Limb (tissue), 2 donors: ENCODE data around the gene ETNK2.

Experiments used
- DNase-seq, 2 donors: peaks; one replicate each; pipeline ENCODE4 v3.0.0-alpha.2; 2016; ENCODE audit errors: extremely low spot score in 2 of 2

The ETNK2 gene, protein sequence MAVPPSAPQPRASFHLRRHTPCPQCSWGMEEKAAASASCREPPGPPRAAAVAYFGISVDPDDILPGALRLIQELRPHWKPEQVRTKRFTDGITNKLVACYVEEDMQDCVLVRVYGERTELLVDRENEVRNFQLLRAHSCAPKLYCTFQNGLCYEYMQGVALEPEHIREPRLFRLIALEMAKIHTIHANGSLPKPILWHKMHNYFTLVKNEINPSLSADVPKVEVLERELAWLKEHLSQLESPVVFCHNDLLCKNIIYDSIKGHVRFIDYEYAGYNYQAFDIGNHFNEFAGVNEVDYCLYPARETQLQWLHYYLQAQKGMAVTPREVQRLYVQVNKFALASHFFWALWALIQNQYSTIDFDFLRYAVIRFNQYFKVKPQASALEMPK

DNA sequence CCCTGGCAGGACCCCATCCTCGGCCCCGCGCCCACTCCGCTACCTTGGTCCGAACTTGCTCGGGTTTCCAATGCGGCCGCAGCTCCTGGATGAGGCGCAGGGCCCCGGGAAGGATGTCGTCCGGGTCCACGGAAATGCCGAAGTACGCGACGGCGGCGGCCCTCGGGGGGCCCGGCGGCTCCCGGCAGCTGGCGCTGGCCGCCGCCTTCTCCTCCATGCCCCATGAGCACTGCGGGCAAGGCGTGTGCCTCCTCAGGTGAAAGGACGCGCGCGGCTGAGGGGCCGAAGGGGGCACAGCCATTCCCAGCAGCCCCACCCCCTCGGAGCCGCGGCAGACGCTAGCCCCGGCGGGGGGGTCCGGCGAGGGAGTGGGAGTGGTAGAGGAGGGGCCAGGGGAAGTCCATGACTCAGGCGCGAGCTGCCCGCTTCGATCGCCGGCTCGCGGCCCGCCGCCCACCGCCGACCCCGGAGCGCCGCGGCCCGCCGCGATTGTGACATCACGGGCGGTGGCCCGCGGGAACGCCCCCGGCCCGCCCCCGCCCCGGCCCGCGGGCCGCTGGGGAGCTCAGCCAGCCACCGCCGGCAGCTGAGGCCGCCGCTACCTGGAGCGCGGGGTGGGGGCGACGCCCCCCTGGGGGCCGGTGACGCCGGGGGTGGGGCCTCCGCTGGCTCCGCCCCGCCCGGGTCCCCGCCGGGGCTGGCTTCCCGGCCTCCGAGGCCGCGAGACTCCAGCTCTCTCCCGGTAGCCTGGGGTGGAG, at the start of gene ETNK2:
ETNK2 (minus strand) TSS at position 493 of the 758 bp plus-strand sequence; CDS start at position 301, 192 bp downstream.
- peak; percentile 51 to 87 for DNase-seq

DNA sequence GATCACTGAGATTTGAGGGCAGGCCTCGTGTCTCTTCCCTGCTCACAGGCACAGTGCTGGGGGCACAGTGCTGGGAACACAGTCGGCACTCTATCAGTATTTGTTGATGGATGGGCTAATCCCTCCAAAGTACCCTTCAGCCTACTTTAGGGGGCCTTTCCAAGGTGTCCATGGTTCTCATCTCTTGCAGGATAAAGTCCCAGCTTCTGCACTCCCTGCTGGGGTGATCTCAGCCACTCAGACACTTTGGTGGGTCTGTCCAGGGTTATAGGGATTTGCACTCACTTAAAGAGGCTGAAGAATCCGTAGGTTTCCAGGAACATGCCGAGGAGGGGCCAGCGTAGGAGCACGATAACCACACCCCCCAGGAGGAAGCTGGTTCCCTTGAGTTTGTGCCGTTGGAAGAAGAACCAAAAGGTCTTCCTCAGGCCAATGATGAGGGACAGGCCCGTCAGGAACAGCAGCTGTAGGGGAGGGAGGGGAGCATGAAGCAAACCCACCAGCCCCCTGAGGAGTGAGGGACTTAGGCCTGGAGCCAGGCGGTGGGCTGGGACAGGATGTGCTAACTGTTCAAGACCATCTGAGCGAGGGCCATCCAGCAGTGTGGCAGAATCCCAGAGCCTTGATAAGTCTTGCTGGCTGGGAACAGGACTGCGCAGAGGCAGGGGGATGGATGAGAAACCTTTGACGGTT, 49.6 kb upstream of the ETNK2 start:
- DNase-seq, result no peak

DNA sequence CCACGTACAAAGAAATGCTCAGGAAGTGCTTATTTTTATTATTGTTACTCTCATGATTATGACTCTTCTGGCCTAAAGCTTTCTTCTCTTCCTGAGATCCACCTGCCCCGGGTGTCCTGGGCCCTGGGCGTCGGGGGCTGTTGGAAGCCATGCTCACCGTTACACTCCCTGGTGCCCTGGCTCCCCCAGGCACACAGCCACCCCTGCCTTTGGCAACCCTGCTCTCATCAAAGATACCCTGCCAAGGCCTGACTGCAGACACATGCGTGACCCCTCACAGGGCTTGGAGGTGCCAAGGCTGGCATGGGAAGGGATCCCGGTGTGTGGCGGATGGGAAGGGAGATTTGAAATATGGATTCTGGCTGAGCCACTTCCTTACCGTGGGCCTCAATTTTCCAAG, 47.7 kb upstream of the ETNK2 start:
- no peak for DNase-seq

DNA sequence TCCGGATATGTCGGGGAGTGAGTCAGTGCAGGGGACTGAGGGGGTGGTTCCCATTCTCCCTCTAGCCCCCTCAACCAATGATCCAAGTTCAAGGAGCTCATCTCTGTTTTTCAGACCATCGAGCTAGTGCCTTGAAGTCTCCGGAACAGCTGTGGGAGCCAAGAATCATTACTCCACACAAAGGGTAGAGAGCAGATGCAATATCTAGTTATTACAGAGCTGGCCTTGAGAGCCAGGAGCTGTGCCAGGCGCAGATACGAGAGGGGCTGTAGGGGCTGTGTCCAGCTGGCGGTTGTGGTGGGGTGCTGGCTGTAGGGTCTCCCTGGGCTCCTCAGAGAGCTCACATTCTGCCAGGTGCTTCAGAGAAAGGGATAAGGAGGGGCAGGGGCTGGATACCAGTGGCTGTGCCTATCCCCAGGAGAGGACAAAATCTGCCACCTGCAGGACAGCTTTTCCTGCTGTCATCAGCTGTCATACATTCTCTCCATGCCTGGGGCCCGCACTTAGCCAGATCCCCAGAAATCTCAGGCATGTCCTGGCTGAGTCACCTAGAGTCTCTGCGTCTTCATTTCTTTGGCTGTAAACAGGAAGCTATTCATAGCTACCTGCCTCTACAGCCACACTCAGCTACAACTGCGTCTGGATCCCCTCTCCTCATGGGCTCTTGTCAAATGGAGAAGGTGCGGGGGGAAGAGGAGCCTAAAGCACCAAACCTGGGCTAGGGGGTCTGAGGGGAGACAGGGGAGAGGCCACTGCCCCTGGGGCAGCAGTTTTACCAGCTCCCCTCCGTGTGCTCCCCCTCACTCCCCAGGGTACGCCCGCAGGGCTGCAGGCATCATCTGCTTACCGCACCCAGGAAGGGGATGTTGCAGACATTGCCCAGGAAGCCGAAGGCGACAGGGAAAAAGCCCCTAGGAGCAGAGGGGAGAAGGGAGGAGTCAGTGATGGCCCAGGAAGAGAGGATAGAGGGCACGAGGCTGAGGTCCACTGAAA, 46.8 kb upstream of the ETNK2 start:
- DNase-seq, result peak in 1 of 2 donors; percentile 36

DNA sequence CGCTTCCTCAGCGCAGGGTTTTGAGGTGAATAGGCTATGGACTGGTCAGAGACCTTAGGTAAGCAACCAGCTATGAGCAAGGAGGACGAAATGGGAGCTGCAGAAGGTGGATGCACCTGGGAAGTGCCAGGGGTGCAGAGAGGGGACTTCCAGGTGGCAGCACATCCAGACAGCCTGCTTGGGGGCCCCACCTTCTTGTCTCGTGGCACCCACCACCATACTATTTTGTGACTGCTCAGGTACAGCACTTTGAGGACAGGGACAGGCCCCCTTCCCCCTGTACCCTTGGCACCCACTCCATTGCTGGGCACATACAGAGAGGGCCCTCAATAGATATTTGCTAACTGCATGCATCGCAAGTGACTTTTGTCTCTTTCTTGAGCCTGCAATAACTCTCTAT, 45.2 kb upstream of the ETNK2 start:
- no peak for DNase-seq

DNA sequence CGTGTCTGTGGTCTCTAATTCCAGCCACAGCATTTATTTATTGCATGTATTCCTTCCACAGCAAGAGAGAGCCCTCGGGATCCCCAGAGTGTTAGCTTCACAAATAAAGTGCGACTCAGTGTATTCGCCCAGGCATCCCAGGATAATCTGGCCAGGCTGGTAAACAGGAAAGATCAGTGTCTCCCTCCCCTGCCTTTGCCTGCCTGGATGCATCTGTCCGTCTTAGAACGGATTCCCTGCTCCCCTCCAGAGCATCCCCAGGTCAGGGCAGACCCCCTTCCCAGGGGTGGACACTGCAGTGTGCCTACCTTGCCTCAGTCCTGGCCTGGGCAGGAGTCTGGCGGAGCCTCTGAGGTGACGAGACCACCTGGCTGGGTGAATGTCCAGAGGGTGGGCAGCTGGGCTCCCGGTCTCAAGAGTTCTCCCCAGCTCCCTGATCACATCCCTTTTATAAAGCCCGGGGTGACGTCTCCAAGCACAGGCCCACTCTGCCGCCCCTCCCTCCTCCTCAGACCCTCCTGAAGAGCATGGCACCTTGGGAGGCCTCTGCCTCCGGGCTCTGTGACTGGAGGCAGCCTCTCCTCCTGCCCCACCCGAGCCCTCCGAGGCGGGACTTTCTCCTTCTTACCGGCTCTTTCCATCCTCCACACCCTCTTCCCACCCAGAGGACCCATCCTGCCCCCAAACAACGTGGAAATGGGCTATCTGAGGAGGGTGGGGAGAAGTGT, 44.4 kb upstream of the ETNK2 start, which contains the start of gene KISS1:
KISS1 (minus strand) TSS at position 424 of the 728 bp plus-strand sequence. CDS start 3,615 bp downstream, outside the sequence.
- no peak for DNase-seq

DNA sequence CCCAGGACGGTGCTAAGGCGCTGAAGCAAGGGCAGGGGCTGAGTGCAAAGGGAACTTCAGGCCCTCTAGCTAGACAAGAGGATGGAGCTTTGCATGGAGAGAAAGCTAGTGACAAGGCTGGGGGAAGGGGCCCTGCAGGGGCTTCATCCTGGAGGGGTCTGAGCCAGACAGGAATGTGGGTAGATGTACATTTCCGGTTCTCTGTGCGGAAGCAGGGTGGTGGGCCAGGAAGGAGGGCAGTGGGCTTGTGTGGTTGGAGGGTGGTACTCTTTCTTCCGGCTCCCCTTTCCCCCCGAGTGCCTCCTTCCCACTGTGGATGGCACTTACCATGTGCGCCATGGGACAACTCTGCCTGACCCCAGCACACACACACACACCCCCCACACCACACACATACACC, 42.9 kb upstream of the ETNK2 start:
- DNase-seq, result no peak

DNA sequence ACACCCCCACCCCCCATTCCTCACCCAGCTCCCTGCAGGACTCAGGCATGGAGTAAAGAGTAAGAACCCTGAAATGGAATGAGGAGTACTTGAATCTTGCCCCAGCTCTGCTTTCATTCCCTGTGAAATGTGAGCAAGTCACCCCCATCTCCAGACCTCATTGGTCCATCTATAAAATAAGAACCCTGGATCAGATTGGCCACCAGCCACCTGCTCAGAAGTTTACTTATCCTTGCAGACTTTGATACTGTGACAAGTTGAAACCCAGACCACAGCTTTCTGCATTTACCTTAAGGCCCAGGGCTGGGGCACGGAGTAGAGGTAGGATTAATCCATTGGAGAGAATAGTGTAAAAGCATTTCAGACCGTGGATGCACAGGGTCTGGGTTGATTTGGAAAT, 42.2 kb upstream of the ETNK2 start:
- DNase-seq, result no peak

DNA sequence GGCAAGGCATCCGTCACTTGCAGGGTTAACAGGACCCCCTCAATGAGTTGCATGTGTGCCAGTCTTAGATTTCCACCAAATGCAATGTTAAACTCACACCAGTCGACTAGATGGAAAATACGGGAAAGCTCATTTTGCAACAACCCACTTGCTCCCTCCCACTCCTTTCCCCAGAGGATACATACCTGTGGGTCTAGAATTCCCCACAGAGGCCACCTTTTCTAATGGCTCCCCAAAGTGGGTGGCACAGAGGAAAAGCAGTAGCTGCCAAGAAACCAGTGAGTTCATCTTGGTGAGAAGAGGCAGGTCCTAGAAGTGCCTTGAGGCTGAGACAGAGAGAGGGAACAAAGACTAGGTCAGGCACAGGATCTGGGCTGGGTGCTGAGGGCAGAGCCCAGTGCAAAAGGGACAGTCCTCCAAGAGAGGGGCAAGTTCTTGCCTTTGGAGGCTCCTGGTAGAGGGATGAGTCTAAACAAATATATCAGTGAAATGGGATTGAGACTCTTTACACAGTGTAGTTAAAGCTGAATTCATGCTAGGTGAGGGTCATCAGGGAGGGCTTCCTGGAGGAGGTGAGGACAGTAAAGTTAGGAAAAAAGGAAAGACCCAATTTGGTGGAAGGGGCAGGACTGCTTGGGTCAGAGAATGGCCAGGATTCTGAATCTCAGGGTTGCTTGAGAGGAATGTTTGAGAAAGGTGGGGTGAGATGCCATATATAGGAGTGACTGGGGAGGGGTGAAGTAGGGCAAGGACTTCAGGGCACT, 40.9 kb upstream of the ETNK2 start:
- DNase-seq, result no peak

DNA sequence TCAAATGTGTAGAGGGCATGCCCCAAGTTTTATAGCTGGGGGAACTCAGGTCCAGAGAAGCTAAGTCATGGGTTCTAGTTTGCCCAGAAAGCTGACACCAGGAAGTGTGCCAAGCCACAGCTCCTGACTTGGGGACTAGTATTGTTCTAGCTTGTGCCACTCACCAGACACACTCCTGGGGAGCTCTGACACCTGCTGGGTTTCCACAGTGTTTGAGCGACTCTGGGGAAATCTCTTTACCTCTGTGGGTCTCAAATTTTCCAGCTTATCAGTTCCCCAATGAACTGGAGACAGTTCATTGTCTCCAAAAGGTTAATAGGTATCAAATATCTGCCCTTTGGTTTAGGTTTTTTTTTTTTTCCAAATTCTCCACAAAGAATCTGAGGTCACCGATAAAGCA, 40.2 kb upstream of the ETNK2 start:
- no peak for DNase-seq

DNA sequence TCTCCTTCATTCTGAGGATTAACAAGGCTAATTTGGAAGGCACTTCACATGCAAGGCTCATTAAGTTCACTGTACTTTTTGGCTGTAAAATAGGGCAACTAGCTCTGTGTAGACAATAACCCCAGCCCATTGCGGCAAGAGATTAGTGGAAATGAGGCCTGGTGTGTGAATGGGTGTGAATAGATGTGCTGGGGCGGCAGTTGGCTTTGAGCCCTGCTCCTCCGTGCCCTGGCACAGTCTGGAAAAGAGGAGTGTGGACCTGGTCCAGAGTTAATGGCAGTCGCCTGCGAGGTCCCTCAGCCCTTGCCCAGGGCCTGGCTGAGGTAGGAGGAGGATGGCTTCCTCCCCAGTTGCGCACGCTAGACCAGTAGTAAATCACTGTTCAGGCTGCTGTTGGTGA, 39.6 kb upstream of the ETNK2 start:
- no peak for DNase-seq

DNA sequence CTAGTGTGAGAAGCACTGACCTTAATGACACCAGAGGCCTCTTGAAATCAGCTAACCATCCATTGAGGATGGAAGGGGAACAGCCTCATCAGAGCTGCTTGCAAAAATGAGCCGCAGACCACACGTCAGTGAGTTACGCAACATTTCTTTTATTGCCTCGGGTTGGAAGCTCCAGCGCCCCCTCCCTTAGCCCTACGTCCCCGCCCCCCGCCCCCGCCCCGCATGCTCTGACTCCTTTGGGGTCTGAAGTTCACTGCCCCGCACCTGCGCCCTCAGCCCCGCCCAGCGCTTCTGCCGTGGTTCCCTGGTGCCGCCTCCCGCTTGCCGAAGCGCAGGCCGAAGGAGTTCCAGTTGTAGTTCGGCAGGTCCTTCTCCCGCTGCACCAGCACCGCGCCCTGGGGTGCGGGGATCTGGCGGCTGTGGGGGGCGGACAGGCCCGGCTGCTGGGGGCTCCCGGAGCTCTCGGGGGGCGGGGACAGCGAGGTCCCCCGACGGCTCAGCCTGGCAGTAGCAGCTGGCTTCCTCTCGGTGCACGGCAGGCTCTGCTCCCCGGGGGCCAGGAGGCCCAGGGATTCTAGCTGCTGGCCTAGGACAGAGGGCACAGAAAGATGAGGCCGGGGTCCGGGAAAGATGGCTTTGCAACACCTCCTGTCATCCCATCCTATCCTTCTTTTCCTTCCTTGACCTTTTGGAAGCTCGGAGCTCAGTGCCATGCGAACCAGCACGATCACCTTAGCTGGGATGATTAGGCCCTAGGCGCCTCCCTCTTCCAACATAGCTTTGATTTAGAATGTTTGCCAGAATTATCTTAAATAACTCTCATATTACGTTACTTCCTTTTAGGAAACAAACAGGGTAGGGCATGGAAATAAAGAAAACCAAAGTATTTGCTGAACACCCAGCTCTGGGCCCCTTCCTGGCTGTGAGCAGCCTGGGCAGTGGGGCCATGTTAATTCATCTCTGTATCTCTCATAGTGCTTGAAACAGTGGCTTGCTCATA, 38.7 kb upstream of the ETNK2 start:
- DNase-seq, result peak; percentile 49 to 62

DNA sequence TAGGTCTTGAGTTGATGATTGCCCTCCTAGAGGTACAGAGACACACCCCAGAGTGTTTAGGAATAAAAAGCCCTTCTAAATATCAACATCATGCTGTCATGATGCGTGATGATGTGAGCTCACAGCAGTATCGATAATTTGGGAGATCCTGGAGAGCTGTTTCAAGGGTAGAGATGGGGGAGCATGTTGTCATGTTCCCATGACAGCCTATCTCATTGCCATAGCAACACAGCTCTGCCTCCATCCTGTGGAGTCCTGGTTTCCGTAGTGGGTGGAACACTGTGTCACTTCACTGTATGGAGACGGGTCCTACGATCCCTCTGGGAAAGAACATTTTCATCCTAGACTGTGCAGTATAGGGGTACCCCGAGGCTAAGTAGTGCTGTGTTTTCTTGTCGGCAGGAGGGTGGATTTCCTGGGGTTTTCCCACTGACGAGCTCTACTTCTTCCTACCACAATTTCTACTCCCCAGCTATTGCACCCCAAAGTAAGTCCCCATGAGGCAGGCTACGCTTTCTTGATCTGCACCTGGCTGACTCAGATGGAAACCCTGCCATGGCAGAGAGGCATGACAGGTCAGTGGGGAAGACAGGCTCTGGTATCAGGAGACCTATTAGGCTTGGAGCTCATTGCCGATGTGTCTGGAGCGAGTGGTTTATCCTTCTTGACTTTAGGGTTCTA, 37.3 kb upstream of the ETNK2 start:
- no peak for DNase-seq

DNA sequence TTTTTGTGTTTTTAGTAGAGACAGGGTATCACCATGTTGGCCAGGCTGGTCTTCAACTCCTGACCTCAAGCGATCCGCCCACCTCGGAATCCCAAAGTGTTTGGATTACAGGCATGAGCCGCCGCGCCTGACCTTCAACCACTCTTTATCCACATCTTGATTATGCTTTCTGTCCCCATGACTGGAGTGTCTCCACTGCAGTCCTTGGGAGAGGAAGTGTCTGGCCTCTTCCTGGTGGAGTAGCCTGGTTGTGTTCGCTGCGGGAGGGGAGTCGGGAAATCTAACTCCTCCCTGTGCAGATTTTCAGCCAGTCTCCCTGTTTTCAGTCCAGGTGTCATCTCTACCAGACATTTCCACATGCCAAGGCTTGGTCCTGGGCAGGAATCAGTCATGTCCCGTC, 34.8 kb upstream of the ETNK2 start:
- no peak for DNase-seq

DNA sequence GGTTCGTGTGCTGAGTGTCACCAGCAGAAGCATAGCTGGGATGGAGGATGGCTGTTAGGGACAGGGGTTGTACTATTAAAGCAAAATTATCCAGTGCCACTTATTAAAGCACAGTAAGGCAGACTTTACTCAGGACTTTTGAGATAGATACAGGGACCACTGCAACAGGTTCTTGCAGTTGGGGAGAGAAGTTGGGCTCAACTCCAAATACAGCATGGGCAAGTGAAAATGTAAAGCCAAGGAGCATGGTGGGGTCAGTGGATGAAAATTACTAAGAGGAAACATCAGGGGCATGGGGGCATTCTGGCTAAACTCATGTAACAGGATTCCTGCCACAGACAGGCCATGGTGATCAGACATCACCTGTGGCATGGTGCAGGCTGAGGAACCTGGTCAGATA, 29.3 kb upstream of the ETNK2 start:
- DNase-seq, result no peak

DNA sequence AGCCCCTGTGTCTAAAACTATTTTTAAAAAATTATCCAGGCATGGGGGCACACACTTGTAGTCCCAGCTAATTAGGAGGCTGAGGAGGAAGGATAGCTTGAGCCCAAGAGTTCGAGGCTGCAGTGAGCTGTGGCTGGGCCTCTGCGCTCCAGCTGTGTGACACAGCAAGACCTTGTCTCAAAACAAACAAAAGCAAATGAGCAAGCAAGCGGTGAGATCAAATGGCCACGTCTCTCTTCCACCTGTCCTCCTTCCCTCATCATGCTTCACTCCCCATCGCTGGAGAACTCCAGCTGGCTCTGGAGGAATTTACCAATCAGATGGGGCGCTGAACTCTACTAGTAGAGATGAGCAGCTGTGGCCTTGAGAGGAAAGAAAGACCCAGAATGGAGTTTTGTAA, 28.3 kb upstream of the ETNK2 start:
- DNase-seq, result no peak

DNA sequence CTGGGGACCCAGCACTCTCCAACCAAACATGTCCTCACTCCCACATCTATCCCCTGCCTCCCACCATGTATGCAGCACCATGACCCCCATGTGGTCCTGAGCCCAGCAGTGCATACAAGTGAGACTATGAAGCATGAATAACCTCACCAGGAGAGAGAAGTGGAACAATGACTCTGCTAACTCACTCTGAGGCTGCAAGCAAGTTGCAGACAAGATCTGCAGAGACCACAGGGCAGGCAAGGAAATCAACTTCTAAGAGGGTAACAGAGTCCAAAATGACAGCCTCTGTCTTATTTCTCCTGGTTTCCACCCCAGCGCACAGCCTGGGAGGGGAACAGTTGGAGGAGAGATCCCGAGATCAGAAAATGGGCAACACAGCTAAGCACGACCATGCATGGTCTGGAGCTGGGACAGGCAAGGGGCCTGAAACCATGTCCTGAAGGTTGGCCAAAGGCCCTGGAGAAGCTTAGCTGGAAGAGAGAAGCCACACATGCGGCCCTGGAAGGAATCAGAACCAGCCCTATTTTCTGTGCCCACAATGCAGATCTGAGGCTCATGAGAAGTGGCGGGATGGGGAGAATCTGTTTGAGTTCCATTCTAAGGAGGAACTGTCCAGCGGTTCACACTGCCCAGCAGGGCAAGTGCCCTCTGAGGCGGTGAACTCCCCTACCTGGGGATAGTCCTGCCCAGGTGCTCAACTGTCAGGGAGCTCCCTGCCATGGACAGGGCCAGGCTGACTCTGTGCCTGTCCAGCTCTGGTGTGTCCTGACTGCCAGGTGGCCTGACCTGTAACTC, 26.8 kb upstream of the ETNK2 start:
- DNase-seq, result no peak
